ENCODE data around the gene TMEM245.

Gene TMEM245

DNA sequence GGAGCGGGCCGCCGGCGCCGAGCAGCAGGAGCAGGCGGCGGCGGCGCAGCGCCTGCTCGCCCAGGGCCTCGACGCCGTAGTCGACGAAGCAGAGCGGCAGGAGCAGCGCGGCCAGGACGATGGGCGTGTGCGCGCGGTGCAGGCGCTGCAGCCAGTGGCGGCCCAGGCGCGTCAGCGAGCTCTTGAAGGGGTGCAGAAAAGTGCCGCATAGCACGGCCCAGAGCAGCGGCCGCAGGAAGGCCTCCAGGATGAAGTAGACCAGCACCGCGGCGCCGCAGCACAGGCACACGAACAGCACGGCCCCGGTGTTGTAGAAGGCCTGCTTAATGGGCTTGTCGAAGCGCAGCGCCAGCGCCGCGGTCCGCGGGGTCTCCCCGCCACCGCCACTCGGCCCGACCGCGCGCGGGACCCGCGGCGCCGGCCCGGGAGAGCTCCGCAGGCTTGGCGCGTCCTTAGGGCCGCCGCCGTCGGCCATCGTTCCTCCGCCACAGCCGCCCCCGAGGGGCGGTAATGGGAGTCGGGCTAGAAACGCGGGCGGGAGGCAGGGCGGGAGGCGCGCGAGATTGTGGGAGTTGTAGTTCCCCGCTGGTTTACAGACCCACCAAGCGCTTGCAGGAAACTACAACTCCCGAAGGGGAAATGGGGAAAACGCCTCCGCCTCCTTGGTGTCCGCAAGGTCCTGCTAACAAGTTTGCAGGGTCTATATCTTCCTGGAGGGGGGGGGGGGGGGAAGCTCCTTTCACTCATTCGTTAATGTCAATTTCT is at the start of gene TMEM245:
TMEM245 (minus strand) TSS at position 509 of the 765 bp plus-strand sequence; CDS start at position 475, 34 bp downstream.
- peak; percentile 88 for DNase-seq

GRCh38 chr9:109168170-109168569 is 48.4 kb upstream of the TMEM245 start:
- no peak for DNase-seq

GRCh38 chr9:109167716-109168115 is 48.0 kb upstream of the TMEM245 start:
- no peak for DNase-seq

- no peak for DNase-seq
Measured at GRCh38 chr9:109166771-109167601, 47.2 kb upstream of the TMEM245 start, which contains the start of gene FRRS1L. FRRS1L (minus strand) TSS chr9:109167249; CDS start chr9:109167138, 111 bp downstream.

GRCh38 chr9:109166171-109166770 is 46.5 kb upstream of the TMEM245 start:
- DNase-seq, result no peak

DNA sequence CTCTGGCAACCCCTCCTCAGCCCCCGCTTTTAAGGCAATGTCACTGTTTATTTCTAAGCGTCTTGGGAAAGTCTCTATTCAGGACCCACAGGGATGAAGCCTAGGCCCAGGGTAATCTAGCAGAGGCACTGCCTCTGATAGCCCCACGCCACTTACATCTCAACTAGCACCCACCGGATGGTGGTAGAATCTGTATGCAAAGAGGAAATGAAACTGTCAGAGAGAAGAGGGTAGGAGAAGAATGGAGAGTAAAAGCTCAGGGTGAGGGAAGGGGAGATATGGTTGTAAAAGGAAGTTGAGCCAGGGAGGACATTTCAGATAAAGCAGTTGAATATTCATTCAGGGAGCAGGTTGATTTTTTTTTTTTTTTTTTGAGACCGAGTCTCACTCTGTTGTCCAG is 44.3 kb upstream of the TMEM245 start:
- no peak for DNase-seq

GRCh38 chr9:109163194-109163593 is 43.4 kb upstream of the TMEM245 start:
- no peak for DNase-seq

GRCh38 chr9:109162677-109163076 is 42.9 kb upstream of the TMEM245 start:
- no peak for DNase-seq

DNA sequence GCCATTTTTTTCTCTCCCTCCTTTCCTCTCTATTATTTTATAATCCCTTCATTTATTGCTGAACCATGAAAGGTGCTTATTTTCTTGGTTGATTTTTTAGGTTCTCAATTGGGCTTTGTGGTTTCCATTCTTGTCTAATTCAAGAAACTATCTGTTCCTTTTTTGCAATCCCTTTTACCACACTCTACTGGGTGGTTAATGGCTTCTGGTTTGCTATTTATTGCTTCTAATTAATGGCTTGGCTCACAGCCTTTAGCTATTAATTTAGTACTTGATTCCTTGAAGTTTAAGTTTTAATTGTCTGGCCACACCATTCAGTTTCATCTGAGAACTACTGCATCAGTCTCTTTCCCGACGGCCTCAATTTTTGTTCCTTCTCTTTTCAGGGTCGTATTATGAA is 41.7 kb upstream of the TMEM245 start:
- DNase-seq, result no peak

DNA sequence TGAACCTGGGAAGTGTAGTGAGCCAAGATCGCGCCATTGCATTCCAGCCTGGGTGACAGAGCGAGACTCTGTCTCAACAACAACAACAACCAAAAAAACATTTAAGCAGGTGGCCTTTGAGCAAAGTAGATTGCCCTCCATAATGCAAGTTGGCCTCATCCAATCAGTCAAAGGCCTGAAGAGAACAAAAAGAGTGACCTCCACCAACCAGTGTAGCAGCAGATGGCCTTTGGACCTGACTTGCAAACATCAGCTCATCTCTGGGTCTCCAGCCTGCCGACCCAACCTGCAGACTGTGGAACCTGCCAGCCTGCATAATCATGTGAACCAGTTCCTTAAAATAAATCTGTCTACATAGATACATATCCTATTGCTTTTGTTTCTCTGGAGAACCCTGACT is 39.8 kb upstream of the TMEM245 start:
- no peak for DNase-seq

GRCh38 chr9:109158651-109159050 is 38.9 kb upstream of the TMEM245 start:
- DNase-seq, result no peak

DNA sequence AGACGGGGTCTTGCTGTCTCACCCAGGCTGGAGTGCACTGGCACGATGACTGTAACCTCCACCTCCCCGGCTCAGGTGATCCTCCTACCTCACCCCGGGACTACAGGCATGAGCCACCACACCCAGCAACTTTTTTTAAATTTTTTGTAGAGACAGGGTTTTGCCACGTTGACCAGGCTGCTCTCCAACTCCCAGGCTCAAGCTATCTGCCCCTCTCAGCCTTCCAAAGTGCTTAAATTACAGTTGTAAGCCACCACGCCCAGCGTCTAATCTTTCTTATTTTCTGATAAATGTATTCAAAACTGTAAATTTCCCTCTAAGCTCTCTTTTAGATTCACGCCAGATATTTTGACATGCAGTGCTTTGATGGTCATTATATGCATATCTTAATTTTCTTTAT is 37.0 kb upstream of the TMEM245 start:
- no peak for DNase-seq

DNA sequence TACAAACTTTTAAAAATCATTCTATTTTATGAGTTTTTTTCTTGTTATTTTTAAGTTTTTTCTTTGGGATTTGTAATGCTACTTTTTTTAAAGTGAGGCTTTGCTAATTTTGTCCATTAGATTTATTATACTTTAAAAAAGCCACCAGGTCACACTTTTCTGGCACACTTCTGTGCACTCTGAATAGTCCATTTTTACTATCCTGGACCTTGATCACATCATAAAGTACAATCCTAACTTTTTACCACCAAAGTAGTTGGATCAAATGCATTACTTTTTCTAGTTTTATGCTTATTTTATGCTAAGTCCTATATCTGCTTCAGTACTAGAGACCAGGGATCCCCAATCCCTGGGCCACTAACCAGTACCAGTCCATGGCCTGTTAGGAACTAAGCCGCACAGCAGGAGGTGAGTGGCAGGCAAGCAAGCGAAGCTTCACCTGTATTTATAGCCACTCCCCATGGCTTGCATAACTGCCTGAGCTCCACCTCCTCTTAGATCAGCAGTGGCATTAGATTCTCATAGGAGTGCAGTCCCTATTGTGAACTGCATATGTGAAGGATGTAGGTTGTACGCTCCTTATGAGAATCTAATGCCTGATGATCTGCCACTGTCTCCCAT is 31.3 kb upstream of the TMEM245 start:
- no peak for DNase-seq

DNA sequence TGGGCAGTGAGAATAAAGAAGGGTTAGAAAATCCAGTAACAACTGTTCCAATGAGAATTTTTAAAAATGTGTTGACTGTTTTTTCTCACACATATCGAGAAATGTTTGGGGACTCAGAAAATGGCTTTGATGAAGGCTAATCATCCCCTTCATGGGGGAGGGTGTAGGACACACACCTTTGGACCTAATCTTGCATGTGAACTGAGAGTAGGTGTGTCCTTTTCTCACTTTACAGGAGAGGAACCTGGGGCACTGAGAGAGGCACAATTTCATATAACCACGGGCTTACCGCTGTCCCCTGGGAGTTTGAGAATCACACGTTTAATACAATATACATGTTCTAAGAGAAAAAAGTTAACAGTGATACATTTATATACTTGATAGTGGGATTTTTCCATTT is 30.0 kb upstream of the TMEM245 start:
- DNase-seq, result no peak

- DNase-seq, result no peak
Measured at GRCh38 chr9:109149089-109149488, 29.3 kb upstream of the TMEM245 start.

GRCh38 chr9:109145051-109145450 is 25.3 kb upstream of the TMEM245 start:
- DNase-seq, result no peak

DNA sequence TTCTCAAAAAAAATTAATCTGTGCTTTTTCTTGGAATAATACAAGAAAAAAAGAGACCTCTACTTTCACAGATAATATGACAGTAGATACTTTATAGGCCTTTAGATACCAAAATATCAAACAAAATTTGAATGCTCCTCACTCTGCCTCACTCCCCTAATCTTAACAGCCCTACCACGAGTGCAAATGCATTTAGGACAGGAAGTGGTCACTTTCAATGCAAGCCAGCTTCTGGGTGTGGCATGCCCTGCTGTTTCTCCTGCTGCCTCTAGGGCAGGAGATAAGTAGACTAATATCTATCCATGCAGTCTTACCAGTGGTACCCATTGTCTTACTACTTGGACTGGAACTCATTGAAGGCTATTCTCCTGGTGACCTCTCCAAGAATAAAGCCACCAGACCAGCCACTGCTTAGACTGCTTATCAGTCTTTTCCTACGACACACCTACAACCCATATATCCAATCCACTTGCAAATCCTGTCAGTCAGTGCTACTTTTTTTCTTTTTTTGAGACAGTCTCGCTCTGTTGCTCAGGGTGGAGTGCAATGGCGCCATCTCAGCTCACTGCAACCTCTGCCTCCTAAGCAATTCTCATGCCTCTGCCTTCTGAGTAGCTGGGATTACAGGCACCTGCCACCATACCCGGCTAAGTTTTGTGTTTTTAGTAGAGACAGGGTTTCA is 24.3 kb upstream of the TMEM245 start:
- DNase-seq, result peak; percentile 14

- no peak for DNase-seq
Measured at GRCh38 chr9:109141375-109141774, 21.6 kb upstream of the TMEM245 start.

DNA sequence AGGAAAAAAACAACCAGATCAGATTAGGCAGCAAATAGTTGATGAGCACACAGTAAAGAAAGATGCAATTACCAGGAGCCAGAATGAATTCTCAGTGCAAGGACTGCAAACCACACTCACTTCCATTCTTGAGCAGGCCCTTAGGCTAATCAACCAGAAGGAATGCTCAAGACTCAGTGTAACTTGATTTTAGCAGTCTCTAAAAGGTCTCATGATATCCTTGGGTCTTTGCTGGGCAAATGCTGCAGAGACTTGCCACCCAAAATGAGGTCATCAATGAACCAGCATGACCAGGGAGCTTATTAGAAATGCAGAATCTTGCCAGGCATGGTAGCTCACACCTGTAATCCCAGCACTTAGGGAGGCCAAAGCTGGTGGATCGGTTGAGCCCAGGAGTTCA is 20.1 kb upstream of the TMEM245 start:
- DNase-seq, result no peak

GRCh38 chr9:109138421-109138820 is 18.7 kb upstream of the TMEM245 start:
- DNase-seq, result no peak

- no peak for DNase-seq
Measured at GRCh38 chr9:109134167-109134578, 14.4 kb upstream of the TMEM245 start.

GRCh38 chr9:109133533-109133932 is 13.8 kb upstream of the TMEM245 start:
- DNase-seq, result no peak

Data from NK-92 treated with Interleukin-12 subunit alpha and Interleukin-12 subunit beta, amount 100 ng/mL, for 24 hours (cell line).